Osteocyte (in vitro differentiated cells): ENCODE measurements around the gene SYT9. TPM values are rescaled to one million over a fixed set of nuclear protein-coding genes. Genes with fewer than 3 reads are reported as not detected.

Source experiments
- DNase-seq: peaks from one replicate; pipeline ENCODE4 v3.0.0; 2021; ENCODE audit warnings: mixed read lengths; ENCODE audit not compliant: unreplicated experiment; ENCODE audit errors: extremely low spot score
- H3K27ac Mint-ChIP-seq: one replicate; pipeline ENCODE4 v1.8.0; 2021; ENCODE audit warnings: mild to moderate bottlenecking, mixed read lengths; ENCODE audit not compliant: unreplicated experiment
- H3K27me3 Mint-ChIP-seq: one replicate; pipeline ENCODE4 v1.8.0; 2021; ENCODE audit warnings: mixed read lengths; ENCODE audit not compliant: unreplicated experiment
- H3K36me3 Mint-ChIP-seq: one replicate; pipeline ENCODE4 v1.8.0; 2021; ENCODE audit warnings: mixed read lengths; ENCODE audit not compliant: unreplicated experiment
- H3K4me1 Mint-ChIP-seq: one replicate; pipeline ENCODE4 v1.8.0; 2021; ENCODE audit warnings: mixed read lengths; ENCODE audit not compliant: unreplicated experiment
- H3K4me3 Mint-ChIP-seq: one replicate; pipeline ENCODE4 v1.8.0; 2021; ENCODE audit warnings: mild to moderate bottlenecking, moderate library complexity, mixed read lengths; ENCODE audit not compliant: unreplicated experiment
- H3K9me3 Mint-ChIP-seq: one replicate; pipeline ENCODE4 v1.8.0; 2021; ENCODE audit warnings: mixed read lengths; ENCODE audit not compliant: unreplicated experiment
- total RNA-seq: library from RNA; stranded (reverse); gene quantifications from 2 replicates; pipeline ENCODE4 v1.2.1, GENCODE V29; 2021
- TF ChIP-seq, protein P1 (sequence below): fragments of 200-600 bp; sonication (generic); IDR thresholded peaks from 2 replicates; pipeline ENCODE4 v1.5.0; 2021; ENCODE audit warnings: antibody characterized with exemption, mild to moderate bottlenecking, moderate library complexity

Gene SYT9
- total RNA-seq, 1 donor from 2014 or later, result 0.40 TPM

DNA sequence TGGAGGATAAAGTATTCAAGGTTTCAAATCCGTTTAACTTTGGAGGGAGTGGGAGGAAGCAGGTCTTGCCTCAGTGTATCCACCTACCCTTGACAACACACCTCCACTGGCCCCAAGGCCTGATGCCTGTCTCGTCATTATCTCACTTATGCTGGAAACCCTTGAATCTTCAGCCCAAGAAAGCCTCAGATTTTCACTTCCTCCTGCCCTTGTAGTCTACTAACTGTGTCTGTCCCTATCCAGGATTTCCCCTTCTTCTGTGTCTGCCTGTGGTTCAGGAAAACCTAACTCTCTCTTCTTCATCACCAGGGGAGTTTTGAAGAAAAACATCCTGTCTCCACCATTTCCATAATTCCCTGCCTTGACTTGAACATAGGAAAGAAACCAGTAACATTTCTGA is 56.1 kb downstream of the SYT9 start:
- H3K27me3 Mint-ChIP-seq, result peaks cover 3% of the 10 kb centered on the region
- H3K27ac Mint-ChIP-seq, result no peak overlapping the region
- no peaks in the 10 kb centered on the region for H3K9me3 Mint-ChIP-seq
- H3K36me3 Mint-ChIP-seq, result no peaks in the 10 kb centered on the region
- DNase-seq, result no peak
- TF ChIP-seq, protein P1, sequence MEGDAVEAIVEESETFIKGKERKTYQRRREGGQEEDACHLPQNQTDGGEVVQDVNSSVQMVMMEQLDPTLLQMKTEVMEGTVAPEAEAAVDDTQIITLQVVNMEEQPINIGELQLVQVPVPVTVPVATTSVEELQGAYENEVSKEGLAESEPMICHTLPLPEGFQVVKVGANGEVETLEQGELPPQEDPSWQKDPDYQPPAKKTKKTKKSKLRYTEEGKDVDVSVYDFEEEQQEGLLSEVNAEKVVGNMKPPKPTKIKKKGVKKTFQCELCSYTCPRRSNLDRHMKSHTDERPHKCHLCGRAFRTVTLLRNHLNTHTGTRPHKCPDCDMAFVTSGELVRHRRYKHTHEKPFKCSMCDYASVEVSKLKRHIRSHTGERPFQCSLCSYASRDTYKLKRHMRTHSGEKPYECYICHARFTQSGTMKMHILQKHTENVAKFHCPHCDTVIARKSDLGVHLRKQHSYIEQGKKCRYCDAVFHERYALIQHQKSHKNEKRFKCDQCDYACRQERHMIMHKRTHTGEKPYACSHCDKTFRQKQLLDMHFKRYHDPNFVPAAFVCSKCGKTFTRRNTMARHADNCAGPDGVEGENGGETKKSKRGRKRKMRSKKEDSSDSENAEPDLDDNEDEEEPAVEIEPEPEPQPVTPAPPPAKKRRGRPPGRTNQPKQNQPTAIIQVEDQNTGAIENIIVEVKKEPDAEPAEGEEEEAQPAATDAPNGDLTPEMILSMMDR, result no peak
- no peak overlapping the region for H3K4me3 Mint-ChIP-seq
- H3K4me1 Mint-ChIP-seq, result no peaks in the 10 kb centered on the region

DNA sequence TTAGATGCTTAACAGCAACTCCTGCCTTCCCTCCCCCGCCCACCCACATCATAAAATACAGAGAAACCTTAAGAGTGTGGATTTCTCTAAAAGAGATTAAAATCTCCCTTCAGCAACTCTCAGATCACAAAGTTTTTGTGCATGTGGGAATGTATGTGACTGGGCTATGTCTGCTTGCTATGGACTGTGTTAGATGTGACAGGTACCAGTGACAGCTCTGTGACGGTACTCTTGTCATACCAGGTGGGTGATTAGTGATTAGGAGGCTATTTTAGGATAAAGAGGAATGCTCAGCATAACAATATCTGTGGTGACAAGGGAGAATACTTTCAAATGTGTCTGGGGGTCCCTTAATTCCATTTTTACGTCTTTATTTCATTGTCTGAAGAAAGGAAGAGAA is 60.2 kb downstream of the SYT9 start:
- no peak overlapping the region for H3K27ac Mint-ChIP-seq
- H3K36me3 Mint-ChIP-seq, result no peaks in the 10 kb centered on the region
- H3K9me3 Mint-ChIP-seq, result no peaks in the 10 kb centered on the region
- TF ChIP-seq, protein P1, result no peak
- no peak overlapping the region for H3K4me3 Mint-ChIP-seq
- H3K27me3 Mint-ChIP-seq, result no peaks in the 10 kb centered on the region
- H3K4me1 Mint-ChIP-seq, result no peaks in the 10 kb centered on the region
- DNase-seq, result no peak

DNA sequence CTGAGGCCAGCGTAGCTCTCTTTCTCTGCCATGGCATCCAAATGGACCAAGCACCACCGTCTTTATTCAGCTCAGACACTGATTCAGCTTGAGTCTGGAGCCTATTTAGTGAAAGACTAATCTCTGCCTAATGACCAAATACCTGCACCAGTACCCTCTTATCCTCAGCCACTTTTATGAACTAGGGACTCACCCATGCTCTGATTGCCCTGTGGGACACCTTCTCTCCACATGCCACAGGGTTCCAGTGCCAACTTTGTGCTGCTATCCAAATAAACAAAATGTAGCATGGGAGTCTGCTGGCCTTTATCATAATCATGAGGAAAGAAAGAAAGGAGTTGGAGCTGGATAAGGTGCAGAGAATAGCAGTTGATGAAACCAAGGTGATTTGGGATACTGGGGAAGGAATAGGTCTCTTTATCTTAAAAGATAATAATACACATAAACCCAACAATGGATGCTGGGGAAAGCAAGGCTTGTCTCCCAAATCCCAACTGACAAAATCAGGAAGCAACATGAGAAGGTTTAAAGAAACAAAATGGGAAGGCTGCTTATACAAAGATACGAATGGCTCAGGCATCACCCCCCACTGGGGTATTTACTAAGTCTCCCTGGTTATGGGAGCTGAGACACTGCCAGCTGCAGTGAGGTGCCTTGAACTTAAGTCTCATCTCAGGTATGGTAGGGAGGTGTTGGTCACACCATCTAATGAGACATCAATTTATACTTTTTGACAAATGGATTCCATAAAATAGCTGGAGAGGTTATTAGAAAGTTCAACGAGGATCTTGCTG is 63.3 kb downstream of the SYT9 start:
- Mint-ChIP-seq H3K36me3 (no peaks in the 10 kb centered on the region), H3K4me3 (no peak overlapping the region), H3K27ac (no peak overlapping the region), H3K4me1 (no peaks in the 10 kb centered on the region), H3K9me3 (no peaks in the 10 kb centered on the region), H3K27me3 (no peaks in the 10 kb centered on the region)
- DNase-seq, result no peak
- TF ChIP-seq, protein P1, result no peak

DNA sequence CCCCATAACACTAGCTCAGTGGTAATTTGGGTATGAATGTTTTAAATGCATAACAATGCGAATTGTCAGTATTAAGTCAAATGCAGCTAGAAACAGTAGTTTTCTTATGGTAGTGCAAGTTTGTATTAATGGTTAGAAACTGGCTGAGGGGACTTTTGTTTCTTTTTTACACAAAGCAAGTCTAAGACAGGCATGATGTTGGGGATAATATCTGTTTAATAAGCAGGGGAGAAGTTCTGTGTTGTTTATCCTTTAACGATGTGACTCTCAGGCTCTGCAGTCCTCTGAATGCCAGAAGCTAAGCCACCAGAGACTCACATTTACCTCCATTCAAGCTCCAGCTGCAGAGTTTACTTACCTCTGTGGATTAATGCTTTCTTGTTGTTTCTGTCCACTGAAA is 67.8 kb downstream of the SYT9 start:
- no peaks in the 10 kb centered on the region for H3K36me3 Mint-ChIP-seq
- H3K27me3 Mint-ChIP-seq, result peaks cover 4% of the 10 kb centered on the region
- H3K9me3 Mint-ChIP-seq, result no peaks in the 10 kb centered on the region
- TF ChIP-seq, protein P1, result no peak
- H3K4me3 Mint-ChIP-seq, result no peak overlapping the region
- H3K27ac Mint-ChIP-seq, result no peak overlapping the region
- H3K4me1 Mint-ChIP-seq, result no peaks in the 10 kb centered on the region
- no peak for DNase-seq

DNA sequence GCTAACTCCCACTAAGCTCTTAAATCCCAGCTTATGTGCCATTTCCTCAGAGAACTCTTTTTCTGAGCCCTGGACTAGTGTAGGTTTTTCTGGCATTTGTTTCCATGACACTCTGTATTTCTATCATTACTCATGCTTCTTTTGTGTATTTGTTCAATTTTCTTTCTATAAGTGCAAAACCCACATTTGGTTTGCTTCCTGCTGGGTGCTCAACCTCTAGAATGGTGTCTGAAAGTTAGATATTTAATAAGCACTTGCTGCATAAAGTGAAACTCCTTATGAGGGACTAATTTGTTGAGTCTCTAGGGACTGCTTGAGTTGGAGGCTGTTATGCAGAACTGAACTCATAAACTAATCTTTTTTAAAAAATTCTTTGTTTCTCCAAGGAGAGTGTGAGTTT is 68.6 kb downstream of the SYT9 start:
- H3K27me3 Mint-ChIP-seq, result peaks cover 4% of the 10 kb centered on the region
- H3K4me1 Mint-ChIP-seq, result no peaks in the 10 kb centered on the region
- no peak for DNase-seq
- H3K4me3 Mint-ChIP-seq, result no peak overlapping the region
- no peak overlapping the region for H3K27ac Mint-ChIP-seq
- TF ChIP-seq, protein P1, result no peak
- no peaks in the 10 kb centered on the region for H3K9me3 Mint-ChIP-seq
- no peaks in the 10 kb centered on the region for H3K36me3 Mint-ChIP-seq
